Measurements from ENCODE around the gene CYP3A5. TPM values are rescaled to one million over a fixed set of nuclear protein-coding genes. Genes with fewer than 3 reads are reported as not detected.
"Not testable (repeated sequence)": the region's sequence is repeated elsewhere in the genome, so short reads cannot be mapped to it uniquely, and the experiment has no call there.

The CYP3A5 gene
- total RNA-seq, 1 donor from 2014 or later = not detected

DNA sequence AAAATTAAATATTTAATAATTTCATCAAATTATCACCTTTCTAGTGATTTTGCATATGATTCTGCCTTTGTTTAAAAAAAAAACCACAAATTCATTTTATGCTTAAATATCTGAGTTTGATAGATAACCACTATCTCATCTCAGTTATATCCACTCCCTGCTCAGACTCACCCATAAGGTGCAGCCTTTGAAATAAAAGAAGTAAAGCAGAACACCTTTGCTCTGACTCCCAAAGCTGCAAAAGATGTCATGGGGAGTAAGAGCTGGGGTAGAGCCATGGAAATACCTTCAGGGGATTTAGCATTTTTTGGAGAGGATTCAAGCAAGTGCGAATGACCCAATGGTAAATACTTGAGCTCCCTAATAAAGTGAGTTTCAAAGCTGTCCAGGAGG, 15.1 kb upstream of the CYP3A5 start:
- H3K9me3 Mint-ChIP-seq = peaks cover 6% of the 10 kb centered on the region
- intact Hi-C loops (cut with micrococcal nuclease) = no loop called here
- no peak overlapping the region for H3K27ac Mint-ChIP-seq

GRCh38 chr7:99694201-99694911, 14.6 kb upstream of the CYP3A5 start:
- H3K36me3 Mint-ChIP-seq (ENCODE audit: low read depth) = no peaks in the 10 kb centered on the region

More for the DNA sequence above, 15.1 kb upstream of the CYP3A5 start:
- Mint-ChIP-seq H3K27me3 (ENCODE audit: insufficient read depth) (peaks cover 10% of the 10 kb centered on the region), H3K4me3 (no peak overlapping the region), H3K4me1 (ENCODE audit: low read depth) (no peaks in the 10 kb centered on the region), H3K36me3 (ENCODE audit: low read depth) (no peaks in the 10 kb centered on the region)
- no peak for DNase-seq (ENCODE audit: low spot score)

DNA sequence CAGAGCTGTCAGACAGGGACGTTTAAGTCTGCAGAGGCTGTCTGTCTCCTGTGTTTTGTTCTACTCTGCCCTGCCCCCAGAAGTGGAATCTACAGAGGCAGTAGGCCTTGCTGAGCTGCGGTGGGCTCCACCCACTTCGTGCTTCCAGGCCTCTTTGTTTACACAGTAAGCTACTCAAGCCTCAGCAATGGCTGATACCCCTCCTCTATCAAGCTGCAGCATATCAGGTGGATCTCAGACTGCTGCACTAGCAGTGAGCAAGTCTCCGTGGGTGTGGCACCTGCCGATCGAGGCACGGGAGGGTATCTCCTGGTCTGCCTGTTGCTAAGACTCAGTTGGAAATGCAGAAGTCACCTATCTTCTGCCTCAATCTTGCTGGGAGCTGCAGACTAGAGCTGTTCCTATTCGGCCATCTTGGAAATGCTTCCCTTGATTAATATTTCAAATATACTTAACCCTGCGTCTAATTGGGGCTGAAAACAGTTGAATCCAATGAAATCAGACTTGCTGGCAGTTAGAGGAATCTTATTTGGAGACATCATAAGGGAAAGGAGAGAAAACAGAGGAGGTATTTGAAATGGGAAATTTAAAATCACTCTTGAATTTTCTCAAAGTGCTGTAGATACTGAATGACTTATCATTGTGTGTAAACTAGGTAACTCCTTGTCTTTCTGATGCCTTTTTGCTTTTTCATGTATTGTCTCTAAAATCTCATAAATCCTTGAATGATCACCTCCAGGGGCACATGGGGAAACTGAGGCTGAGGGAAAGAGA, 13.8 kb upstream of the CYP3A5 start:
- Mint-ChIP-seq H3K27ac (no peak overlapping the region), H3K9me3 (peaks cover 16% of the 10 kb centered on the region), H3K27me3 (ENCODE audit: insufficient read depth) (peaks cover 8% of the 10 kb centered on the region), H3K4me3 (no peak overlapping the region), H3K36me3 (ENCODE audit: low read depth) (no peaks in the 10 kb centered on the region), H3K4me1 (ENCODE audit: low read depth) (no peaks in the 10 kb centered on the region)
- no peak for DNase-seq (ENCODE audit: low spot score)
- intact Hi-C loops (cut with micrococcal nuclease) = no loop called here

More at GRCh38 chr7:99694201-99694911, 14.6 kb upstream of the CYP3A5 start:
- peaks cover 8% of the 10 kb centered on the region for H3K9me3 Mint-ChIP-seq
- H3K27me3 Mint-ChIP-seq (ENCODE audit: insufficient read depth) = peaks cover 8% of the 10 kb centered on the region
- DNase-seq (ENCODE audit: low spot score) = no peak
- no peaks in the 10 kb centered on the region for H3K4me1 Mint-ChIP-seq (ENCODE audit: low read depth)
- no peak overlapping the region for H3K27ac Mint-ChIP-seq
- intact Hi-C loops (cut with micrococcal nuclease) = no loop called here
- no peak overlapping the region for H3K4me3 Mint-ChIP-seq

- DNase-seq (ENCODE audit: low spot score) = no peak
- intact Hi-C loops (cut with micrococcal nuclease) = no loop called here
- Mint-ChIP-seq H3K9me3 (peaks cover 20% of the 10 kb centered on the region), H3K27ac (no peak overlapping the region), H3K4me1 (ENCODE audit: low read depth) (no peaks in the 10 kb centered on the region), H3K4me3 (no peak overlapping the region), H3K36me3 (ENCODE audit: low read depth) (no peaks in the 10 kb centered on the region), H3K27me3 (ENCODE audit: insufficient read depth) (peaks cover 8% of the 10 kb centered on the region)
Observed at GRCh38 chr7:99693100-99693426, 13.3 kb upstream of the CYP3A5 start.

DNA sequence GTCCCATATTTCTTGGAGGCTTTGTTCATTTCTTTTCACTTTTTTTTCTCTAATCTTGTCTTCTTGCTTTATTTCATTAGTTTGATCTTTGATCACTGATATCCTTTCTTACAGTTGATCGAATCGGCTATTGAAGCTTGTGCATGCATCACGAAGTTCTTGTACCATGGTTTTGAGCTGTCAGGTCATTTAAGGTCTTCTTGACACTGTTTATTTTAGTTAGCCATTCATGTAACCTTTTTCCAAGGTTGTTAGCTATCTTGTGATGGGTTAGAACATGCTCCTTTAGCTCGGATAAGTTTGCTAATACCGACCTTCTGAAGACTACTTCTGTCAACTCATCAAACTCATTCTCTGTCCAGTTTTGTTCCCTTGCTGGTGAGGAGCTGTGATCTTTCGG, 12.8 kb upstream of the CYP3A5 start:
- not testable (repeated sequence) for H3K27me3 Mint-ChIP-seq (ENCODE audit: insufficient read depth); H3K4me3 Mint-ChIP-seq

DNA sequence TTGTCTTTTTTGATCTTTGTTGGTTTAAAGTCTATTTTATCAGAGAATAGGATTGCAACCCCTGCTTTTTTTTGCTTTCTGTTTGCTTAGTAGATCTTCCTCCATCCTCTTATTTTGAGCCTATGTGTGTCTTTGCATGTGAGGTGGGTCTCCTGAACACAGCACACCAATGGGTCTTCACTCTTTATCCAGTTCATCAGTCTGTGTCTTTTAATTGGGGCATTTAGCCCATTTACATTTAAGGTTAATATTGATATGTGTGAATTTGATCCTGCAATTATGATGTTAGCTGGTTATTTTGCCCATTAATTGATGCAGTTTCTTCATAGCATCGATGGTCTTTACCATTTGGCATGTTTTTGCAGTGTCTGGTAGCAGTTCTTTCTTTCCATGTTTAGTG, 11.9 kb upstream of the CYP3A5 start:
- H3K36me3 Mint-ChIP-seq (ENCODE audit: low read depth); H3K4me1 Mint-ChIP-seq (ENCODE audit: low read depth); DNase-seq (ENCODE audit: low spot score); H3K27ac Mint-ChIP-seq; H3K4me3 Mint-ChIP-seq; H3K27me3 Mint-ChIP-seq (ENCODE audit: insufficient read depth); intact Hi-C loops (cut with micrococcal nuclease): not testable (repeated sequence)
- H3K9me3 Mint-ChIP-seq = peaks cover 26% of the 10 kb centered on the region

More for the DNA sequence above, 12.8 kb upstream of the CYP3A5 start:
- intact Hi-C loops (cut with micrococcal nuclease); H3K27ac Mint-ChIP-seq; H3K4me1 Mint-ChIP-seq (ENCODE audit: low read depth); DNase-seq (ENCODE audit: low spot score); H3K36me3 Mint-ChIP-seq (ENCODE audit: low read depth): not testable (repeated sequence)
- H3K9me3 Mint-ChIP-seq = peaks cover 21% of the 10 kb centered on the region

- intact Hi-C loops (cut with micrococcal nuclease); H3K36me3 Mint-ChIP-seq (ENCODE audit: low read depth); H3K27ac Mint-ChIP-seq; H3K4me1 Mint-ChIP-seq (ENCODE audit: low read depth); DNase-seq (ENCODE audit: low spot score); H3K27me3 Mint-ChIP-seq (ENCODE audit: insufficient read depth); H3K4me3 Mint-ChIP-seq: not testable (repeated sequence)
- H3K9me3 Mint-ChIP-seq = peaks cover 26% of the 10 kb centered on the region
Observed at GRCh38 chr7:99690918-99691317, 11.1 kb upstream of the CYP3A5 start.

DNA sequence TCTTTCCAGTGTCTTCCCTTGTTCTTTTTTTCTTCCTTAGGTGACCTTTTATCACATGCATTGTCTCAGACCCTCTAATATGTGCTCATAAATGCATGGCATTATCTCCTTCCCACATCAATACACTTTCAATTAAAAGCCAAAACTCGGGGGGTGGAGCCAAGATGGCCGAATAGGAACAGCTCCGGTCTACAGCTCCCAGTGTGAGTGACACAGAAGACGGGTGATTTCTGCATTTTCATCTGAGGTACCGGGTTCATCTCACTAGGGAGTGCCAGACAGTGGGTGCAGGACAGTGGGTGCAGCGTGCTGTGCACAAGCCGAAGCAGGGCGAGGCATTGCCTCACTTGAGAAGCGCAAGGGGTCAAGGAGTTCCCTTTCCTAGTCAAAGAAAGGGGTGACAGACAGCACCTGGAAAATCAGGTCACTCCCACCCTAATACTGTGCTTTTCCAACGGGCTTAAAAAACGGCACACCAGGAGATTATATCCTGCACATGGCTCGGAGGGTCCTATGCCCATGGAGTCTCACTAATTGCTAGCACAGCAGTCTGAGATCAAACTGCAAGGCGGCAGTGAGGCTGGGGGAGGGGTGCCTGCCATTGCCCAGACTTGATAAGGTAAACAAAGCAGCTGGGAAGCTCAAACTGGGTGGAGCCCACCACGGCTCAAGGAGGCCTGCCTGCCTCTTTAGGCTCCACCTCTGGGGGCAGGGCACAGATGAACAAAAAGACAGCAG, 6.2 kb upstream of the CYP3A5 start:
- H3K9me3 Mint-ChIP-seq = peaks cover 21% of the 10 kb centered on the region
- DNase-seq (ENCODE audit: low spot score); H3K4me3 Mint-ChIP-seq; H3K36me3 Mint-ChIP-seq (ENCODE audit: low read depth); H3K27ac Mint-ChIP-seq; intact Hi-C loops (cut with micrococcal nuclease); H3K27me3 Mint-ChIP-seq (ENCODE audit: insufficient read depth); H3K4me1 Mint-ChIP-seq (ENCODE audit: low read depth): not testable (repeated sequence)

DNA sequence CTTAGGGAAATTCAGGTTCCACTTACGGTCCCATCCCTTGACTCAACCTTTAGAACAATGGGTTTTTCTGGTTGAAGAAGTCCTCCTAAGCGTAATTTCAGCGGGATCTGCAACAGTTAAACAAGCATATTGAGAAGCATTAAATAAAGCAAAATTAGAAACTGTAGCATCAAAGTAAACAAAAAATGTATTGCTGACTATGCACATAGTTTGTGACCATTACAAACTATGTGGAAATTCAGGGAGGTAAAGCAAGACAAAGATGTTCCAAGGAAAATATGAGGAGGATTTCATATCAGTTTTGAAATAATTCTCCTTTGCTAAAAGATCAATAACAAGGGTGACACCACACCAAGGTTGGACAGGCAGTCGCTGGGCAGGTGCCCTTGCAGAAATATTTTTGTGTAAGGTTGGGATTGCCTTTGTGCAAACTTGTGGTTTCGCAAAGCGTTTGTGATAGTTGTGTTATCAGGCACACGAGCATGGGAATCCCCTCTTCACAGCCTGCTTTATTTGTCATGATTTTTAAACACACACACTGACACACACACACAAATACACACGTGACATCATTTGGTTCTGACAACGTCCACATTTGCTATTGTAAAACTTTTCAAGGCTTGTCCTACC, 5.4 kb upstream of the CYP3A5 start:
- intact Hi-C loops (cut with micrococcal nuclease) = no loop called here
- Mint-ChIP-seq H3K4me3 (no peak overlapping the region), H3K4me1 (ENCODE audit: low read depth) (no peaks in the 10 kb centered on the region), H3K27ac (no peak overlapping the region), H3K36me3 (ENCODE audit: low read depth) (no peaks in the 10 kb centered on the region), H3K27me3 (ENCODE audit: insufficient read depth) (peaks cover 4% of the 10 kb centered on the region), H3K9me3 (peaks cover 21% of the 10 kb centered on the region)
- no peak for DNase-seq (ENCODE audit: low spot score)

GRCh38 chr7:99679032-99679399, 780 bp downstream of the CYP3A5 start:
- H3K4me3 Mint-ChIP-seq = no peak overlapping the region

GRCh38 chr7:99677648-99678045, 2.1 kb downstream of the CYP3A5 start:
- Mint-ChIP-seq H3K9me3 (no peaks in the 10 kb centered on the region), H3K4me1 (ENCODE audit: low read depth) (peaks cover 14% of the 10 kb centered on the region), H3K36me3 (ENCODE audit: low read depth) (no peaks in the 10 kb centered on the region), H3K4me3 (no peak overlapping the region), H3K27me3 (ENCODE audit: insufficient read depth) (no peaks in the 10 kb centered on the region), H3K27ac (no peak overlapping the region)
- intact Hi-C loops (cut with micrococcal nuclease) = no loop called here
- DNase-seq (ENCODE audit: low spot score) = no peak

More at GRCh38 chr7:99679032-99679399, 780 bp downstream of the CYP3A5 start:
- no peak overlapping the region for H3K27ac Mint-ChIP-seq
- H3K9me3 Mint-ChIP-seq = no peaks in the 10 kb centered on the region
- intact Hi-C loops (cut with micrococcal nuclease) = no loop called here
- H3K27me3 Mint-ChIP-seq (ENCODE audit: insufficient read depth) = no peaks in the 10 kb centered on the region
- H3K4me1 Mint-ChIP-seq (ENCODE audit: low read depth) = peaks cover 14% of the 10 kb centered on the region
- no peaks in the 10 kb centered on the region for H3K36me3 Mint-ChIP-seq (ENCODE audit: low read depth)
- no peak for DNase-seq (ENCODE audit: low spot score)

GRCh38 chr7:99677013-99677647, 2.7 kb downstream of the CYP3A5 start:
- no peak for DNase-seq (ENCODE audit: low spot score)

More at GRCh38 chr7:99677013-99677647, 2.7 kb downstream of the CYP3A5 start:
- intact Hi-C loops (cut with micrococcal nuclease) = no loop called here
- Mint-ChIP-seq H3K4me1 (ENCODE audit: low read depth) (peaks cover 14% of the 10 kb centered on the region), H3K27me3 (ENCODE audit: insufficient read depth) (no peaks in the 10 kb centered on the region), H3K9me3 (no peaks in the 10 kb centered on the region), H3K27ac (no peak overlapping the region), H3K4me3 (no peak overlapping the region), H3K36me3 (ENCODE audit: low read depth) (no peaks in the 10 kb centered on the region)
